ENCODE measurements around the gene PDE4D. TPM values are rescaled to one million over a fixed set of nuclear protein-coding genes. Genes with fewer than 3 reads are reported as not detected.

Gene PDE4D
- total RNA-seq, 1 donor from 2014 or later: 14.2 TPM

GRCh38 chr5:59142138-59142537 lies 751.4 kb downstream of the PDE4D start:
- no peak overlapping the region for H3K9ac ChIP-seq (ENCODE audit: low read length)
- peaks cover 1% of the 10 kb centered on the region for H3K4me1 Mint-ChIP-seq (ENCODE audit: low read depth, unreplicated experiment)
- no peak for FAIRE-seq

GRCh38 chr5:59140133-59140532 lies 753.4 kb downstream of the PDE4D start:
- TF ChIP-seq EZH2 (IDR thresholded peaks at IDR 0.05; ENCODE audit: insufficient read depth, low read length) (no peak), CTCF (IDR thresholded peaks at IDR 0.05; ENCODE audit: insufficient read depth, low read depth, low read length) (no peak)
- Mint-ChIP-seq H3K4me1 (ENCODE audit: low read depth, unreplicated experiment) (peaks cover 1% of the 10 kb centered on the region), H3K4me3 (ENCODE audit: unreplicated experiment) (no peak overlapping the region), H3K27me3 (ENCODE audit: low read depth, unreplicated experiment) (no peaks in the 10 kb centered on the region), H3K27ac (ENCODE audit: unreplicated experiment) (no peak overlapping the region), H3K9me3 (ENCODE audit: unreplicated experiment) (no peaks in the 10 kb centered on the region), H3K36me3 (ENCODE audit: low read depth, unreplicated experiment) (no peaks in the 10 kb centered on the region)
- Histone ChIP-seq H3K4me3 (ENCODE audit: insufficient read depth, low read depth, low read length) (no peak overlapping the region), H3K4me1 (ENCODE audit: insufficient read depth, low read length) (no peaks in the 10 kb centered on the region), H3K9ac (ENCODE audit: low read length) (no peak overlapping the region), H3K9me3 (ENCODE audit: insufficient read depth, low read depth, low read length) (no peaks in the 10 kb centered on the region), H3K27ac (ENCODE audit: low read depth, low read length) (no peak overlapping the region), H3K27me3 (ENCODE audit: insufficient read depth, low read length) (no peaks in the 10 kb centered on the region), H2AFZ (ENCODE audit: low read depth, low read length) (no peak overlapping the region), H3K79me2 (ENCODE audit: insufficient read depth, low read length) (no peaks in the 10 kb centered on the region), H3K36me3 (ENCODE audit: insufficient read depth, low read length) (no peaks in the 10 kb centered on the region), H4K20me1 (ENCODE audit: insufficient read depth, low read length) (no peaks in the 10 kb centered on the region), H3K4me2 (ENCODE audit: low read length) (no peak overlapping the region)
- FAIRE-seq (no peak), DNase-seq (ENCODE audit: low read depth) (no peak)

More at GRCh38 chr5:59142138-59142537, 751.4 kb downstream of the PDE4D start:
- no peaks in the 10 kb centered on the region for H3K79me2 ChIP-seq (ENCODE audit: insufficient read depth, low read length)
- H3K27me3 Mint-ChIP-seq (ENCODE audit: low read depth, unreplicated experiment): no peaks in the 10 kb centered on the region
- H3K36me3 ChIP-seq (ENCODE audit: insufficient read depth, low read length): no peaks in the 10 kb centered on the region
- no peaks in the 10 kb centered on the region for H3K4me1 ChIP-seq (ENCODE audit: insufficient read depth, low read length)
- DNase-seq (ENCODE audit: low read depth): no peak
- peaks cover 3% of the 10 kb centered on the region for H3K9me3 Mint-ChIP-seq (ENCODE audit: unreplicated experiment)
- no peak overlapping the region for H2AFZ ChIP-seq (ENCODE audit: low read depth, low read length)
- no peak overlapping the region for H3K4me3 Mint-ChIP-seq (ENCODE audit: unreplicated experiment)
- H3K27me3 ChIP-seq (ENCODE audit: insufficient read depth, low read length): no peaks in the 10 kb centered on the region
- TF ChIP-seq CTCF (IDR thresholded peaks at IDR 0.05; ENCODE audit: insufficient read depth, low read depth, low read length): no peak
- H3K36me3 Mint-ChIP-seq (ENCODE audit: low read depth, unreplicated experiment): no peaks in the 10 kb centered on the region
- no peaks in the 10 kb centered on the region for H3K9me3 ChIP-seq (ENCODE audit: insufficient read depth, low read depth, low read length)
- H3K27ac ChIP-seq (ENCODE audit: low read depth, low read length): no peak overlapping the region
- H3K4me3 ChIP-seq (ENCODE audit: insufficient read depth, low read depth, low read length): no peak overlapping the region
- H3K4me2 ChIP-seq (ENCODE audit: low read length): no peak overlapping the region
- H3K27ac Mint-ChIP-seq (ENCODE audit: unreplicated experiment): no peak overlapping the region
- H4K20me1 ChIP-seq (ENCODE audit: insufficient read depth, low read length): no peaks in the 10 kb centered on the region

GRCh38 chr5:59139695-59140094 lies 753.8 kb downstream of the PDE4D start:
- H3K27me3 ChIP-seq (ENCODE audit: insufficient read depth, low read length): no peaks in the 10 kb centered on the region
- H3K4me3 ChIP-seq (ENCODE audit: insufficient read depth, low read depth, low read length): no peak overlapping the region
- no peaks in the 10 kb centered on the region for H3K79me2 ChIP-seq (ENCODE audit: insufficient read depth, low read length)
- no peaks in the 10 kb centered on the region for H3K9me3 ChIP-seq (ENCODE audit: insufficient read depth, low read depth, low read length)
- Mint-ChIP-seq H3K27me3 (ENCODE audit: low read depth, unreplicated experiment) (no peaks in the 10 kb centered on the region), H3K36me3 (ENCODE audit: low read depth, unreplicated experiment) (no peaks in the 10 kb centered on the region), H3K27ac (ENCODE audit: unreplicated experiment) (no peak overlapping the region), H3K4me1 (ENCODE audit: low read depth, unreplicated experiment) (peaks cover 1% of the 10 kb centered on the region), H3K4me3 (ENCODE audit: unreplicated experiment) (no peak overlapping the region), H3K9me3 (ENCODE audit: unreplicated experiment) (no peaks in the 10 kb centered on the region)
- no peak for TF ChIP-seq CTCF (IDR thresholded peaks at IDR 0.05; ENCODE audit: insufficient read depth, low read depth, low read length)
- no peak for TF ChIP-seq EZH2 (IDR thresholded peaks at IDR 0.05; ENCODE audit: insufficient read depth, low read length)
- no peaks in the 10 kb centered on the region for H3K4me1 ChIP-seq (ENCODE audit: insufficient read depth, low read length)
- FAIRE-seq: no peak
- no peaks in the 10 kb centered on the region for H3K36me3 ChIP-seq (ENCODE audit: insufficient read depth, low read length)
- no peak for DNase-seq (ENCODE audit: low read depth)
- H3K9ac ChIP-seq (ENCODE audit: low read length): no peak overlapping the region
- H4K20me1 ChIP-seq (ENCODE audit: insufficient read depth, low read length): no peaks in the 10 kb centered on the region
- H2AFZ ChIP-seq (ENCODE audit: low read depth, low read length): no peak overlapping the region
- no peak overlapping the region for H3K27ac ChIP-seq (ENCODE audit: low read depth, low read length)
- H3K4me2 ChIP-seq (ENCODE audit: low read length): no peak overlapping the region

All from astrocyte (in vitro differentiated cells and primary cell).